Fibroblast of mammary gland (primary cell): ENCODE measurements around the gene FYTTD1.

Source experiments
- DNase-seq: peaks from one replicate; pipeline ENCODE4 v3.0.0-alpha.2; 2010; ENCODE audit warnings: low read depth
- H3K4me3 ChIP-seq: 2 replicates; pipeline ENCODE4 v1.5.1; 2011; ENCODE audit warnings: low read depth, mild to moderate bottlenecking, low read length, moderate library complexity; ENCODE audit not compliant: control insufficient read depth
- CTCF ChIP-seq: conservative IDR thresholded peaks from 2 replicates; pipeline ENCODE4 v1.5.1; 2011; ENCODE audit warnings: low read depth, low read length, inconsistent platforms; ENCODE audit not compliant: control insufficient read depth, insufficient read depth

Gene FYTTD1

GRCh38 chr3:197791892-197792647 lies 42.4 kb downstream of the FYTTD1 start:
- DNase-seq: peak; percentile 42
- TF ChIP-seq CTCF: no peak

GRCh38 chr3:197793247-197793646 lies 43.6 kb downstream of the FYTTD1 start:
- no peak for TF ChIP-seq CTCF
- DNase-seq: peak; percentile 61
- no peak overlapping the region for H3K4me3 ChIP-seq

More at GRCh38 chr3:197791892-197792647, 42.4 kb downstream of the FYTTD1 start:
- peak overlapping the region; percentile 84 for H3K4me3 ChIP-seq

- TF ChIP-seq CTCF: no peak
- no peak for DNase-seq
- no peak overlapping the region for H3K4me3 ChIP-seq
Measured at GRCh38 chr3:197794115-197794514, 44.4 kb downstream of the FYTTD1 start.

- H3K4me3 ChIP-seq: no peak overlapping the region
- DNase-seq: peak; percentile 96
- TF ChIP-seq CTCF: no peak
Measured at GRCh38 chr3:197795200-197795599, 45.5 kb downstream of the FYTTD1 start.

- no peak overlapping the region for H3K4me3 ChIP-seq
- no peak for DNase-seq
- no peak for TF ChIP-seq CTCF
Measured at GRCh38 chr3:197796087-197796486, 46.4 kb downstream of the FYTTD1 start.

- DNase-seq: no peak
- H3K4me3 ChIP-seq: no peak overlapping the region
- TF ChIP-seq CTCF: no peak
Measured at GRCh38 chr3:197798863-197799262, 49.2 kb downstream of the FYTTD1 start.
